Measurements from ENCODE around the gene KRT74.

The KRT74 gene

DNA sequence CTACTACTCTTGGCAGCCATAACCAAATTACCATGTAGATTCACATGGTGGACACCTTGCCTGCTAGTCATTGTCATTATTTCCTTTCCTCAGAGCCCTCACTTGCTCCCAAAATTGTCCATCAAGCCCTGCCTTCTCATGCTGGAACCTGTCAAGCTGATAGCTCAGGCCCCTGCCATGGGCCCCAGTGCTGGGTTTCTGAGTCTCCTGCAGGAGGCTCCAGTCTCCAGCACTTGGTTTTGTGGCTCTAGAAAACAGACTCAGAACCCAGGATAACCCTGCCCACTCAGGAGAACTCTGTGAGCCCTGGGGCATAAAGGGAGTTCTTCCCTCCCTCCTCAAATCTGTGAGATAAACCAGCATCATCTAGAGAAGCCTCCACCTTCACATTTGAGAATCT is 31.5 kb downstream of the KRT74 start:
- H3K36me3 ChIP-seq (ENCODE audit: control insufficient read depth, insufficient read depth, low read length): no peaks in the 10 kb centered on the region
- peaks cover 2% of the 10 kb centered on the region for H3K27me3 ChIP-seq (replicated peaks; ENCODE audit: control insufficient read depth, insufficient read depth, low read length)
- no peak overlapping the region for H3K4me3 ChIP-seq (replicated peaks; ENCODE audit: low read depth, low read length)
- TF ChIP-seq, protein P1, sequence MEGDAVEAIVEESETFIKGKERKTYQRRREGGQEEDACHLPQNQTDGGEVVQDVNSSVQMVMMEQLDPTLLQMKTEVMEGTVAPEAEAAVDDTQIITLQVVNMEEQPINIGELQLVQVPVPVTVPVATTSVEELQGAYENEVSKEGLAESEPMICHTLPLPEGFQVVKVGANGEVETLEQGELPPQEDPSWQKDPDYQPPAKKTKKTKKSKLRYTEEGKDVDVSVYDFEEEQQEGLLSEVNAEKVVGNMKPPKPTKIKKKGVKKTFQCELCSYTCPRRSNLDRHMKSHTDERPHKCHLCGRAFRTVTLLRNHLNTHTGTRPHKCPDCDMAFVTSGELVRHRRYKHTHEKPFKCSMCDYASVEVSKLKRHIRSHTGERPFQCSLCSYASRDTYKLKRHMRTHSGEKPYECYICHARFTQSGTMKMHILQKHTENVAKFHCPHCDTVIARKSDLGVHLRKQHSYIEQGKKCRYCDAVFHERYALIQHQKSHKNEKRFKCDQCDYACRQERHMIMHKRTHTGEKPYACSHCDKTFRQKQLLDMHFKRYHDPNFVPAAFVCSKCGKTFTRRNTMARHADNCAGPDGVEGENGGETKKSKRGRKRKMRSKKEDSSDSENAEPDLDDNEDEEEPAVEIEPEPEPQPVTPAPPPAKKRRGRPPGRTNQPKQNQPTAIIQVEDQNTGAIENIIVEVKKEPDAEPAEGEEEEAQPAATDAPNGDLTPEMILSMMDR (IDR thresholded peaks at IDR 0.05; ENCODE audit: insufficient read depth, low read length, poor library complexity, severe bottlenecking): no peak
- DNase-seq (ENCODE audit: extremely low read depth, insufficient read length): no peak

DNA sequence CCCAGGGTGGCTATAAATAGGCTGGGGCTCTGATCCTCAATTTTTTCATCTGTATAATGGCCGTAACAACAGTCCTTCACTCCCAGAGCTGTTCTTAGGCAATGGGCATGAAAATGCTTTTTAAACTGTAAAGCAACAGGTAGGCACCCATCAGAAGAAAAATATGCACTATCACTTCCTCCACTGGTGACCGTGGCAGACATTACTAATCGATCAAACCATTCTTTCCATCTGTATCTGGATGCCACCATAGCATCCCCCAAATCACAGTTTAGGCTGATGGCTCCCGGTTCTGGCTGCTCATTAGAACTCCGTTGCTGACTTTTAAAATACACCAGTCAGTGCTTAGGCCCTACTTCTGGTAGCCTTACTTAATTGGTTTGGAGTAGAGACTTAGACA is 31.9 kb downstream of the KRT74 start:
- TF ChIP-seq, protein P1 (IDR thresholded peaks at IDR 0.05; ENCODE audit: insufficient read depth, low read length, poor library complexity, severe bottlenecking): no peak
- Histone ChIP-seq H3K4me3 (replicated peaks; ENCODE audit: low read depth, low read length) (no peak overlapping the region), H3K36me3 (ENCODE audit: control insufficient read depth, insufficient read depth, low read length) (no peaks in the 10 kb centered on the region), H3K27me3 (replicated peaks; ENCODE audit: control insufficient read depth, insufficient read depth, low read length) (peaks cover 2% of the 10 kb centered on the region)
- no peak for DNase-seq (ENCODE audit: extremely low read depth, insufficient read length)

GRCh38 chr12:52540531-52540930 is 33.1 kb downstream of the KRT74 start:
- no peak overlapping the region for H3K4me3 ChIP-seq (replicated peaks; ENCODE audit: low read depth, low read length)
- no peaks in the 10 kb centered on the region for H3K36me3 ChIP-seq (ENCODE audit: control insufficient read depth, insufficient read depth, low read length)
- TF ChIP-seq, protein P1 (IDR thresholded peaks at IDR 0.05; ENCODE audit: insufficient read depth, low read length, poor library complexity, severe bottlenecking): no peak
- DNase-seq (ENCODE audit: extremely low read depth, insufficient read length): no peak
- H3K27me3 ChIP-seq (replicated peaks; ENCODE audit: control insufficient read depth, insufficient read depth, low read length): peaks cover 2% of the 10 kb centered on the region

GRCh38 chr12:52539821-52540173 is 33.8 kb downstream of the KRT74 start:
- DNase-seq (ENCODE audit: extremely low read depth, insufficient read length): no peak
- Histone ChIP-seq H3K4me3 (replicated peaks; ENCODE audit: low read depth, low read length) (no peak overlapping the region), H3K27me3 (replicated peaks; ENCODE audit: control insufficient read depth, insufficient read depth, low read length) (peaks cover 2% of the 10 kb centered on the region), H3K36me3 (ENCODE audit: control insufficient read depth, insufficient read depth, low read length) (no peaks in the 10 kb centered on the region)
- TF ChIP-seq, protein P1 (IDR thresholded peaks at IDR 0.05; ENCODE audit: insufficient read depth, low read length, poor library complexity, severe bottlenecking): no peak

DNA sequence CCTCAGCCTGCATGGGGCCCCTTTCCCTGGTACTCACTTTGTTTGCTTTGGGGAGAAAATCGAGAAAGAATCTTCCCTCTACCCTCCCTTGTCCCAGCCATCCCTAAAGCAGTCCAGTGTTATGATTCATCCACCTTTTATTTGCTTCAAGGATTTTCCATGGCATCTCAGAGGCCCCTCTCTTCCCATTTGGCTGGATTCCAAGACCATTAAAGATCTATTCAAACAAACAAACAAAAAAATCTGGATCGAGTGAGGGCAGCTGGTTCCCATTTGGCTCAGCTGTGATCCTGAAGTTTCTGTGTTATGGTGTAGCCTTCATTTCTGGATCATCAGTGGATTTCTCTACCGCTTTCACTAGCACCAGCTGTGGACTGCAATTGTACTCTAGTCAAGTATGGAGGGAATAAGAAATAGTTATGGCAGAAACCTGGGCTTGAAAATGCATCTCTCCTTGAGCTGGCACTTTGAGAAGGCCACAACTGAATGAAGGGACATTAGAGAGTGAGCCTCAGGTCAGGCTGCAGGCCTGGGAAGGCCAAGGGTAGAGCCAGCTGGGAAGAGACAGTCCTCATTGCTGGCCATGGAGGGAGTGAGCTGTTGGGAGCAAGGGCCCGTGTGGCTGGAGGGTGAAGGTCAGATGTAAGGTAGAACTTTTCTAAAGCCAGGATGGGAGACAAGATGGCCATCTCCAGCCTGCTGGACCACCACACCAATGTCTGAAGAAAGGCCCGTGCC is 34.4 kb downstream of the KRT74 start:
- H3K27me3 ChIP-seq (replicated peaks; ENCODE audit: control insufficient read depth, insufficient read depth, low read length): no peaks in the 10 kb centered on the region; the same call in 1 of the 2 replicates
- H3K4me3 ChIP-seq (replicated peaks; ENCODE audit: low read depth, low read length): no peak overlapping the region
- TF ChIP-seq, protein P1 (IDR thresholded peaks at IDR 0.05; ENCODE audit: insufficient read depth, low read length, poor library complexity, severe bottlenecking): no peak
- DNase-seq (ENCODE audit: extremely low read depth, insufficient read length): no peak
- H3K36me3 ChIP-seq (ENCODE audit: control insufficient read depth, insufficient read depth, low read length): no peaks in the 10 kb centered on the region

DNA sequence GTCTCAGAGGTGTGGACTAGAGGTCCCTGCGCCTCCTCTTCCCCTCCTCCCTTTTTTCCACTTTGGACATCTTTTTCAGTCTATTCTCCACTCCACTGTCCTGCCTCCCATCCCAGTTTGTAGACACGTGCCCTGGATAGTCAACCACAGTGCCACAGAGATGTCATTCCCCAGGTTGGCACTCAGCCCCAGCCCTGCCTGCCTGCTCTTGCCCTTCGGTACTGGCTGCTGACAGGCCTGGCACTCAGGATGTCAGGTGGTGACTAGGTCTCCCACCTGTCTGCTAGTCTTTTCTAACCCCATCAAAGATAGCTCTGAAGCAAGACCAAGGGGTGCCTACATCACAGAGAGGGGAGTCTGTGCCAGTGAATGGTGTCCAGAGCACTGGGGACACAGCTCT is 36.5 kb downstream of the KRT74 start:
- TF ChIP-seq, protein P1 (IDR thresholded peaks at IDR 0.05; ENCODE audit: insufficient read depth, low read length, poor library complexity, severe bottlenecking): no peak
- no peak overlapping the region for H3K4me3 ChIP-seq (replicated peaks; ENCODE audit: low read depth, low read length)
- H3K27me3 ChIP-seq (replicated peaks; ENCODE audit: control insufficient read depth, insufficient read depth, low read length): no peaks in the 10 kb centered on the region; the same call in 1 of the 2 replicates
- no peak for DNase-seq (ENCODE audit: extremely low read depth, insufficient read length)
- H3K36me3 ChIP-seq (ENCODE audit: control insufficient read depth, insufficient read depth, low read length): no peaks in the 10 kb centered on the region

Data from GM06990 (cell line).